Ishikawa (cell line): ENCODE data around the gene GNPTG.

ENCODE experiments used
- CEBPB ChIP-seq: IDR thresholded peaks from 2 replicates; pipeline ENCODE4 v1.6.1; 2012
- CREB1 ChIP-seq: IDR thresholded peaks from 2 replicates; pipeline ENCODE4 v1.6.1; 2012; ENCODE audit warnings: low read depth
- EGR1 ChIP-seq: IDR thresholded peaks from 2 replicates; pipeline ENCODE4 v1.6.1; 2012
- EP300 ChIP-seq: IDR thresholded peaks from 2 replicates; pipeline ENCODE4 v1.6.1; 2012; ENCODE audit warnings: borderline replicate concordance
- FOXM1 ChIP-seq: IDR thresholded peaks from 2 replicates; pipeline ENCODE4 v1.6.1; 2012; ENCODE audit warnings: low read depth, borderline replicate concordance
- MAX ChIP-seq: IDR thresholded peaks from 2 replicates; pipeline ENCODE4 v1.6.1; 2012
- NFIC ChIP-seq: IDR thresholded peaks from 2 replicates; pipeline ENCODE4 v1.6.1; 2012
- RAD21 ChIP-seq: IDR thresholded peaks from 2 replicates; pipeline ENCODE4 v1.6.1; 2012; ENCODE audit warnings: low read depth
- REST ChIP-seq: IDR thresholded peaks from 2 replicates; pipeline ENCODE4 v1.6.1; 2012; ENCODE audit warnings: low read depth, mild to moderate bottlenecking
- TAF1 ChIP-seq: IDR thresholded peaks from 2 replicates; pipeline ENCODE4 v1.6.1; 2012; ENCODE audit warnings: low read depth, mild to moderate bottlenecking
- TCF12 ChIP-seq: IDR thresholded peaks from 2 replicates; pipeline ENCODE4 v1.6.1; 2012; ENCODE audit warnings: low read depth
- TEAD4 ChIP-seq: IDR thresholded peaks from 2 replicates; pipeline ENCODE4 v1.6.1; 2012
- USF1 ChIP-seq: IDR thresholded peaks from 2 replicates; pipeline ENCODE4 v1.6.1; 2012
- YY1 ChIP-seq: IDR thresholded peaks from 2 replicates; pipeline ENCODE4 v1.6.1; 2012; ENCODE audit warnings: low read depth
- ZBTB7A ChIP-seq: IDR thresholded peaks from 2 replicates; pipeline ENCODE4 v1.6.1; 2012; ENCODE audit warnings: low read depth

Gene GNPTG

GRCh38 chr16:1383556-1383955, 31.8 kb downstream of the GNPTG start:
- TF ChIP-seq TCF12 (no peak), NFIC (no peak), MAX (no peak), CREB1 (no peak), EGR1 (no peak), TEAD4 (no peak)

- TF ChIP-seq CREB1 (no peak), CEBPB (no peak), EP300 (no peak)
Observed at GRCh38 chr16:1385232-1385631, 33.5 kb downstream of the GNPTG start.

GRCh38 chr16:1387331-1387730, 35.6 kb downstream of the GNPTG start:
- TF ChIP-seq RAD21 = no peak

- TF ChIP-seq REST = no peak
- TF ChIP-seq CREB1 = no peak
- no peak for TF ChIP-seq EP300
- TF ChIP-seq YY1 = no peak
- no peak for TF ChIP-seq FOXM1
- TF ChIP-seq ZBTB7A = no peak
- no peak for TF ChIP-seq MAX
- no peak for TF ChIP-seq TCF12
- TF ChIP-seq NFIC = no peak
- TF ChIP-seq USF1 = no peak
- no peak for TF ChIP-seq TEAD4
- TF ChIP-seq CEBPB = no peak
- TF ChIP-seq EGR1 = no peak
- TF ChIP-seq RAD21 = no peak
- no peak for TF ChIP-seq TAF1
Observed at GRCh38 chr16:1389762-1390161, 38.0 kb downstream of the GNPTG start.

- TF ChIP-seq EP300 (no peak), NFIC (no peak)
Observed at GRCh38 chr16:1390239-1390779, 38.6 kb downstream of the GNPTG start.

- no peak for TF ChIP-seq EGR1
- no peak for TF ChIP-seq FOXM1
- no peak for TF ChIP-seq RAD21
- no peak for TF ChIP-seq CREB1
- TF ChIP-seq TCF12 = no peak
- TF ChIP-seq ZBTB7A = no peak
Observed at GRCh38 chr16:1392826-1393225, 41.1 kb downstream of the GNPTG start.

- TF ChIP-seq YY1 (no peak), RAD21 (no peak), REST (no peak), EGR1 (no peak), MAX (no peak), CREB1 (no peak), CEBPB (no peak), TEAD4 (no peak), TAF1 (no peak), ZBTB7A (no peak), TCF12 (no peak), FOXM1 (no peak), NFIC (no peak), EP300 (no peak), USF1 (no peak)
Observed at GRCh38 chr16:1393613-1394176, 42.0 kb downstream of the GNPTG start.
